WI38 (cell line): ENCODE measurements around the gene TNFRSF25.

Experiments used
- H3K4me3 ChIP-seq: 2 replicates; pipeline ENCODE4 v1.5.1; 2011; ENCODE audit warnings: low read depth, mild to moderate bottlenecking, control low read depth, low read length
- TF ChIP-seq, protein P1 (sequence below): IDR thresholded peaks from 2 replicates; pipeline ENCODE4 v1.5.1; 2012; ENCODE audit warnings: low read depth, mild to moderate bottlenecking, control low read depth, low read length

Gene TNFRSF25

DNA sequence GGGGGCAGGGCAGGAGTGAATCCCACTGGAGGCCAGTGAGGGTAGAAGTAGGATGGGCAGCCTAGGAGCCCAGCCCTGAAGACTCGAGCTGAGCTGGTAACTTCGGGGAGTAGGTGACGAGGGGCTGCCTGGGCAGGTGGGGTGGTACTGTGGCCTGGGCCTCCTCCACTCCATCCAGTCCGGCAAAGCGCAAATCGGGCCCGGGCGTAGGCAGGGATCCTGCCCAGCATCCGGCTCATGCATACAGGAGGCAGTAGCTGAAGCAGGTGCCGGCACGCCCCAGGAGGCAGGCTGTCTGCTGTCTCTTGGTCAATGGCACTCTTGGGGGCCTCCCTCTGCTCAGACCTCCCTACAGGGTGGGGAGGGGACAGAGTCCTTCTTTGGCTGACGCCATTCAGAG lies 1.3 kb upstream of the TNFRSF25 start:
- TF ChIP-seq, protein P1, sequence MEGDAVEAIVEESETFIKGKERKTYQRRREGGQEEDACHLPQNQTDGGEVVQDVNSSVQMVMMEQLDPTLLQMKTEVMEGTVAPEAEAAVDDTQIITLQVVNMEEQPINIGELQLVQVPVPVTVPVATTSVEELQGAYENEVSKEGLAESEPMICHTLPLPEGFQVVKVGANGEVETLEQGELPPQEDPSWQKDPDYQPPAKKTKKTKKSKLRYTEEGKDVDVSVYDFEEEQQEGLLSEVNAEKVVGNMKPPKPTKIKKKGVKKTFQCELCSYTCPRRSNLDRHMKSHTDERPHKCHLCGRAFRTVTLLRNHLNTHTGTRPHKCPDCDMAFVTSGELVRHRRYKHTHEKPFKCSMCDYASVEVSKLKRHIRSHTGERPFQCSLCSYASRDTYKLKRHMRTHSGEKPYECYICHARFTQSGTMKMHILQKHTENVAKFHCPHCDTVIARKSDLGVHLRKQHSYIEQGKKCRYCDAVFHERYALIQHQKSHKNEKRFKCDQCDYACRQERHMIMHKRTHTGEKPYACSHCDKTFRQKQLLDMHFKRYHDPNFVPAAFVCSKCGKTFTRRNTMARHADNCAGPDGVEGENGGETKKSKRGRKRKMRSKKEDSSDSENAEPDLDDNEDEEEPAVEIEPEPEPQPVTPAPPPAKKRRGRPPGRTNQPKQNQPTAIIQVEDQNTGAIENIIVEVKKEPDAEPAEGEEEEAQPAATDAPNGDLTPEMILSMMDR: no peak

DNA sequence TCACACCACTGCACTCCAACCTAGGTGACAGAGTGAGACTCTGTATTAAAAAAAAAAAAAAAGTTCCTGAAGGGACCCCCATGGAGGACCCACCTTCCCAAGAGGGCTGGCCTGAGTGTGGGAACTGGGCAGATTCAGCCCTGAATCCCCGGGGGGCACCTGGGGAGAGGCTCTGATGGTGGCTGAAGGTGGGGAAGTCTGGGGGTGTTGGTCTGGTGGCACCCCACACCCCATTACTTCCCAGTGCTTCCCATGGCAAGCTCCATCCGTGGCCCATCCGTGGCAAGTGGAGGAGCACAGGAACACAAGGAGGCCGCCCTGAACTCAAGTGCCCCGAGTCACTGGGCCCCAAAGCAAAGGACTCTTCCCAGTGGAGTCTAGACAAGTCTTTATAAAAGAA lies 778 bp upstream of the TNFRSF25 start:
- H3K4me3 ChIP-seq: no peak overlapping the region
- TF ChIP-seq, protein P1: no peak

More for the DNA sequence above, 1.3 kb upstream of the TNFRSF25 start:
- H3K4me3 ChIP-seq: no peak overlapping the region

DNA sequence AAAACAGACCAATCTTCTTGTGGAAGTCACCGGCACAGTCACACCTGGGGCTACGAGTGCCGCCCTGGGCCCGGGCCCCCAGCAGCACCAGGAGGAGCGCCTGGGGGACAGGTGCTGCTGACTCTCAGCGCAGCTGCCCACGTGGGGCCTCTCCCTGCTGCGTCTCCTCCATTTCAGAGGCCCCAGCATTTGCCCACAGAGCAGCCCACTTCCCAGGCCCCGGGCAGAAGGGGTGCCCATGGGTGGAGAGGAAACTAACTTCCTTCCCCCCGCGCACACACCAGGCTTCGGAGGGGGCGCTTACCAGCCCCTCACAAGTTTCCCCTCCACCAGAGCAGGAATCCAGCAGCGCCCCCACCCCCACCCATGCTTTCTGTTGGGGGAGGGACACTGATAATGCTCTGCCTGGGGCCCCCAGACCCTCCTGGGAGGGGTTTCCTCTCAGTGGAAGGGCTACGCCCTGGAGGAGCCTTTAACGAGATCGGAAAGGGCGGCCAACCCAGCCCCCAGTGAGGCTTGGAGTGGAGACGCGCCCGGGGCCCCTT lies 440 bp downstream of the TNFRSF25 start:
- no peak overlapping the region for H3K4me3 ChIP-seq
- TF ChIP-seq, protein P1: no peak

DNA sequence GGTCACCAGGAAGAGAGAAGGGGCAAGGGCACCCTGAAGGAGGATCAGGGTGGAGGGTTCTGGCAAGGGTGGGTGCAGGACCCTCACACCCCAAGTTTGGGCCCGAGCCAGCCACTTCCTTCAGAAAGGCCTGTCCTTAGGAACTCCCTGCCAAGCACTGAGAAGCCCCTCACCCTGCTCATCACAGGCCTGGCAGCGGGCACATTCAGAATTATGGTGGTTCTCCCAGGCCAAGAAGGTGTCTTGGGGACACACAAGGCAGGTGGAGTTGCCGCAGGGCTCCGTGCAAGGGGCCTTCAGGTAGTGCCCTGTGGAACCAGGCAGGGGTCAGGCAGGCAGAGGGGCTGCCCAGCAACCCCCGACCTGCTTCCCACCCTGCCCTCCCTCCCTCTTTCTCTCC lies 1.1 kb downstream of the TNFRSF25 start:
- TF ChIP-seq, protein P1: no peak
- no peak overlapping the region for H3K4me3 ChIP-seq

DNA sequence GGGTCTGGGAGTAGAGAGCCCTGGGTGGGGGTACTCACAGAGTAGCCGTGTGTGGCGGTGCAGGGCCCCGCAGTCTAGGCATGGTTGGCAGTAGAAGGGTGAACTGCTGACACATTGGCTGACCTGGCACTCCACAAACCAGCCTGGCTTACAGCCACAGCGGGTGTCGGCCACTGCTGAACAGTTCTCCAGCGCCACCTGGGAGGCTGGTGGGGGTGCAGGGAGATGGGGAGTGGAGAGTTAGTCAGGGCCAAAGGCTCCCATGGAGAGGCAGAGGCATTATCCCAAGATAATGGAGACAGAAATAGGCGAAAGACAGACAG lies 1.5 kb downstream of the TNFRSF25 start:
- TF ChIP-seq, protein P1: no peak
- H3K4me3 ChIP-seq: no peak overlapping the region

DNA sequence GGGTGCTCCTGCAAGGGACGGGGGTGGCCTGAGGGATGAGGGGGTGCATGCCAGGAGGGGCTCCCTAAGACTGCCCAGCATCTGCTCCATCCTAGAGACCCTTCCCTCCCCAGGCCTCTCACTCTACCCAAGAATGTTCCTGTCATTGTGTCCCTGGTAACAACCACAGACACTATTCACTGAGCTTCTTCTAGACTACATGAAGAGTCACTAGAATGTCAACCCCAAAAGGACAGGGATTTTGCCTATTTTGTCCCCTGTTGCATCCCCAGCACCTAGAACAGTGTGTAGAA lies 2.9 kb downstream of the TNFRSF25 start:
- TF ChIP-seq, protein P1: no peak
- no peak overlapping the region for H3K4me3 ChIP-seq

DNA sequence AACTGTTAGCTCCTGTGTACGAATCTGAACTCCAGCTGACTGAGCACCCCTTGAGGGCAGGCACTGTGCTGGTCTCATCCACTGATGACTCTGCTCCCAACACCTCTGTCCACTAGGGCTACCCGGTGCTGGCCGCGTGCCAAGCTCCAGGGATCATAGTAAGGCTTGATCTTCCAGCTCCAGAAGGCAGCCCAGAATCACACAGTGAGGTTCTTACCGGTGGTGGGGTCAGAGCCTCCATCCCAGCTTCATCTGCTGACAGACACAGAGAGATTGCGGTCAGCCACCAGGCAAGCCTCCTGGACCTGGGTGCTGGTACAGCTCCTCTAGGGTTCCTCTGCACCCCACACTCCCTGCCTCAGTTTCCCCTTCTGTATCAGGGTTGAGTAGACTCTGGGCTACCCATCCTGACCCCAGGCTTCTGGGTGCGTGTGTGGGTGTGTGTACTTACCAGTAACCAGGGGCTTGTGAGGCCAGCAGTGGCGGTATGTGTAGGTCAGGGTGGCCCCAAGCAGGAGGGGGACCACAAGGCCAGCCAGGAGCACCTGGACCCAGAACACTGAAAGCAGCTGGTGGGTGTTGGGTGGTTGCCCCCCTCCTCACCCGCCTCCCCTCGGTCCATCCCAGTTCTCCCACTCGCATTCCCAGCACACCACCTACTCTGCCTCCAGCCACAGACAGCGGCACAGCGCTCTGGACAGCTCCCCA lies 3.4 kb downstream of the TNFRSF25 start:
- TF ChIP-seq, protein P1: no peak
- H3K4me3 ChIP-seq: no peak overlapping the region
